ENCODE results near the gene ZNF521.

The ZNF521 gene

DNA sequence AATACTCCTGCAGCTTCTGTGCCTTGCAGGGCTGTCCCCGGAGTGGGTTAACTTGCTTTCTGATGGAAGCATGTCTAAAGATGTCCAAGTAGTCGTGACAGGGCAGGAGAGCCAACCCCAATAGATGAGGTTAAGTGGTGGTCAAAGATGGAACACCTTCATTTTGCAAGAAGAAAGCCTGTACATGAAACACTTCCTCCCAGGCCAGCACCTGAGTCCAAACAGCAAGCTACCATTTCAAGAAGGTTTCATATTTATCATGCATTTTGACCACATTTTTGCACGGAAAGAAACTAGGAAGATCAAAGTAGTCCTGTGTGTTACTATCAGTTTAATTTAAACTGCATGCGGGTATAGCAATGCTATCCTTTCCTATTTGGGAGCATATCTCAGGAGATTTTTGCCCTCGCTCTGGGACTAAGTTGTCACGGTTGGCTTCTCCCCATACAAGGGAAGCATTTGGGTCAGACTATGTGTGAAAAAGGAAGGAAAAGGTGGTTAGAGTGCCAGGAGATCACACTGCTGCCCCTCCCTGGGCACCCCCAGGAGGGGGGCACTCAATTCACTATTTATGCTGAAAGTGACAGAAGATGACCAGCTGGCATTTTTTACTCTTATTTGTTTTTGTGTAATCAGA, 187.6 kb downstream of the ZNF521 start:
- DNase-seq = no peak

DNA sequence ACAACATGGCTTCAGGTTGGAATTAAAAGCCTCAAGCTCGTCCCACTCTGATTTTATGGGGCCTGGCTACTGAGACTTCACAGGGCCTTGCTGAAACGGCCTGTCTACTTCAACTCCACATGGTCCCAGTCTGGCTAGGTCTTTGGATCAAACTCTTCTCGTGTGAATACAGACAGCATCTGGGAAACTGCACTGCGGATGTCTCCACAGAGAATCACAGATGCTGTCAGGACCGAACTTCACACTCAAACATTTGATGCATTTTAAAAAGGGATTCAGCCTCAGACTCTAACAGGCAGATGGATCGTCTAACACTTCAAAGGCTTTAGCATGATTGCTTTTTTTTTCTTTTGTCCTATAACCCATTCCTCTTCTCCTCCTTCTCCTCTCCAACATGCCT, 198.5 kb downstream of the ZNF521 start:
- DNase-seq = no peak

DNA sequence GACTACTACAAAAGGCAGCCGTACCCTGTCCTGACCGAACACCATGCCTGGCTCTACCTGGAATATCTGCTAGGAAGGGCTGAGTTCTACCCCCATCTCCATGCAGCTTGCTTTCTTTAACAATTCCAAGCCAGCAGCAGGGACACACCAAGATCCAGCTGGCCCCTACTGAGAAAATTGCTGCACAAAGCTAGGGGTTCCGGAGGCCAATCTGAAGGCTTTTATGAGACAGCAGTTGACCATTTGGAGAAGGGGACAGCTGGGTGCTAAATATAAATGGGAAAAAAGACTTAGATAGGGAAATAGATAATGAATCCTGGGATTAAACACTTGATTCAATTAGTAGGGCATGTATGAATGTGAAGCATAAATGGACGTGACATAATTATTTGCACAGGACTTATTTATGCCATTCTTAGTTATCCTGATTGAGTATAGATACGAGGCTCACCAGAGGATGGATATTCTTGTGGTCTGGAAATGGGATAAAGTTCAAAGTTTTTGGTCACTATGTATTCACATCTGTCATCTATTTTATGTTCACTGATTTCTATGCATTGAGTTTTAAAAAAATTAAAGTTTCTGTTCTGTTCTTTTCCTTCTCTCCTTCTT, 204.0 kb downstream of the ZNF521 start:
- DNase-seq = no peak

DNA sequence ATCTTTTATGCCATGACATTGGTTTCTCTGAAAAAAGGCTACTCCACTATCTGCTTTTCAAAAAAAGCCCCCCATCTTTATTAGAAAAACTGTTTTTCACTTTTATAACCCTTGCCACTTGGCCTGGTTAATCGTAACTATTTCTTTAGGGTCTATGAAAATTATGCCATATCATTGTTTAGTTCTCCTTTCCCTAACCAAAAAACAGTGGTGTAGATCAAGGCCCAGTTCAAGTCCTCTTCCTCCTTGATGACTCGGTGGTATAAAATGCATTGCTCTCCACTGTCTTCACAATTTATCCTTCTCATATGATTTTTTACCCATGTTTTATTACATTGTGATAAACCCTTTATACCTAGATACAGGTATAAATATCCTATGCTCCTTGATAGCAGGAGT, 205.5 kb downstream of the ZNF521 start:
- no peak for DNase-seq

DNA sequence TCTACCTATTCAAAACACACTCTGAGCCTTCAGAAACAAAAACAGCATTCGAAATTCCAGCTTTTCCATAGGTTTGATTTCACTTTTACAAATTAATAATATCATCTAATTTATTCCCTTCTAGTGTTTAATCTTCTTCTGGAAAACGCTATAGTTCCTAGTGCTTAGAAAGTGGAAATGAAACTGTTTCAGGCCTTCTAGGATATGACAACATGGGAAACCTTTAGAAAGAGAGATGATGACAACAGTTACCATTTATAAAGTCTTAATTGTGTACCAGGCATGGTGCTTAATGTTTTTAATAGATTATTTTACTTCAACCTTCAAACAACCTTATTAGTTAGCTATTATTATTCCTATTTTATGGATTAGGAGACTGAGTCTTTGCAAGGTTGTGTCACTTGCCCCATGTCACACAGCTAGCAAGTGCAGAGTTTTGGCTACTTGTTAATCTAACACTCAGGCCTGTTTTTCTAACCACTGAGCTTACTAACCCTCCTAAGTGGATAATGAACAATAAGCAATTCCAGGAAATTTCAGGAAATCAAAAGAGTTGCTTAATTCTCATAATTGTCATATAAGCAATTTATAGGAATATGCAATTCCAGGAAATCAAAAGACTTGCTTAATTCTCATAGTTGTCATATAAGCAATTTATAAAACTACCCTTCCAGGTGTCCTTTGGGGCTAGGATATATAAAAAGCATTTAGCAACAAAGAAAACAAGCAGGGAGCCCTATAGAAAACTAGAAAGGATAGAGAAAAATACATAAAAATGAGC, 206.0 kb downstream of the ZNF521 start:
- DNase-seq = no peak

DNA sequence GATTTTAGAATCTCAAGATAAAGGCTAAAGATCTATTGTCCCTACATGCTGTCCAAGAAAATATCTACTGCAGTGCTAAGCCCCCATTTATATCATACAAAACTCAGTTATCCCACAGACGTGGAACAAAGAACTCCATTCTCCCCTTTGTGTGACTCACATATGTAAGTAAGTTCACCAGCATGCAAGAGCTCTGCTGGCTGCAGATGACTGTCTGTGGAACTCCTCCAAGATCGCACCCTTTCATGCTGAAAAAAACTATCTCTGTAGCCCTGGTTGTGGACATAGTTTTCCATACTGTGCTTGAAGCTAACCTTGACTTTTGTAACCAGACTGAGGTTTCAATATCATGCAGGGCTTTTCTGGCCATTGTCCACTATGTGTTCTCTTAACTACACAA, 207.1 kb downstream of the ZNF521 start:
- DNase-seq = no peak

DNA sequence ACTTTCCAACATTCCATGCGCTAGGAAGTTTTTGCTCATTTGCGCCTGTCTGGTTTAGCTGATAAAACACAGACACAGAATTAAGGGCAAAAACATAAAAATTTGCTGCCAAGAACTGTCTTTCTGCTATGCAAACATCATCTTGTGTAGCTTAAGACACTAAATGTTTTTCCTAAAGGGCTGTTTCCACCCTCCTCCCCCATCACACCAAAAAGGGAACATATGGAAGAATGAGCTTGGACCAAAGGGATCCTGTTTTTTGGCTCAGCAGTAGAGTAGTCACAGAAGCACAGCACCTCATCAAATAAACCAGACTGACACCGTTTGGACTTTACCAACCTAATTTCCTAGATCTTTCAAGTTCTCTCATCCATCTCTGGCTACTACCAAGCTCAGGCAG, 210.1 kb downstream of the ZNF521 start:
- DNase-seq = no peak

DNA sequence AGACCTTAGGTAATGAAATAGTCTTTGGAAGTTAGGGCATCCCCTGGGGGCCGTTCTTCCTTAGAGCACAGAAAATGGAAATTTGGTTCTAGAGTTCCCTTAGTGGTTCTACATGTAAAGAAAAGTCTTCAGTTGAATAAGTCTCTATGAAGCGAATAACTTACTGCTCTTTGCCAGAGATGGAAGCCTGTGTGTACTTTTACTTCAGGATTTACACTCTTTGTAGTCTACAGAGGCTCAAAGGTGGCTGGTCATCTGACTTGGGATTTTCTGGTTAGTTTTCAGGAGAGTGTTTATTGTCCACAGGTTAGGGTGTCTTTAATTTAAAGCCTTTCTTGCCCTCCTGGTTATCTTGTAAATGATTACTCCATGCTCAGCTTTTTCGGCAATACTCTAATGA, 210.6 kb downstream of the ZNF521 start:
- no peak for DNase-seq

DNA sequence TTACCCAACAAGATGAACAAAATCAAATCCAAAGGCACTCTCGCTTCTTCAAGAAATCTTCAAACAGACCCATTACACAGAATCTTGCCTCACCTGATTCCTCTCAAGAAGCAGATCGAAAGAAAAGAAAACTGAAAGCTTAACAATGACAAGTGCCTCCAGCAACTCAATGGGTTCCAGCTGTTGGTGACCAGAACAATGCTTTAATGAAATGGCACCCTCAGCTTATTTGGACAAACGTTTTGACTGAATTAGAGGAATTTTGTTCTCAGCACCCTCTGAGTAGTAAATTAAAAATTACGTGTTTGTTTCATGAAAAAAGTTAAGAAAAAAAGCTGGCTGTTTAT, 211.0 kb downstream of the ZNF521 start:
- DNase-seq = no peak

DNA sequence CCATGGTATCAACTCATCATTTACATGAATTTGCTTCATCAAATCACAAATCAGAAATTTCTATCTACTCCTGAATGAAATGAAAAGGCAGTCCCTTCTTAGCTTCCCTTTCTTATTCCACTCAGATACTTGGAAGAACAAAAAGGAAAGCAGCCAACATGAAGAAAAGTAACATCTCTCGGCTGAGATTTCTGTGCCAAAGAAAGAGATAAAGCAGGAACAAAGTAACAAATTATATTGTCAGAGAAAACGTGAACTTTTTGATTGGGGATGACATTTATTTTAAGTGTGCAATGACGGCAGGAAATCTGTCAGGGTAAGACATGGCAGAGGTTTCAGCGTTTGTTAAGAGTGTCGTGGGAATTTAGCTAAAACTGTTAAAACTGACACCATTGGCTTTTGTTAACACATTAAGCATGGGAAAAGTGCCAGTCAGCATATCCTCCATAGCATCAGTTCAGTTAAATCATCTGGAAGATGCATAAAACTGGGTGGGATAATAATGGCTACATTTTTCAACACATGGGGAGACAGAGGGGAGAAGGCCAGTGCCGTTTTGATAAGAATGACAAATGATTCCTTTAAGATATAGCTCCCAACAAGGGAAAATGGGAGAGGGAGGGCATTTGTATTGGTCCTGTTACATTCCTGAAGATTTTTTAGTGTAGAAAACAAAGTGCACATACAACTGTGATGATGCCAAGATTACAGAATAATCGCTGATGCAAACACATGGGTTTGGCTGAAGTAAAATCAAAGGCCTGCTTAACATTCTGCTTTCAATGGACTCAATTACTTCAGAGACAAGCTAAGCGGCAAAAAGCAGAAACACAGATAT, 211.6 kb downstream of the ZNF521 start:
- DNase-seq = no peak

DNA sequence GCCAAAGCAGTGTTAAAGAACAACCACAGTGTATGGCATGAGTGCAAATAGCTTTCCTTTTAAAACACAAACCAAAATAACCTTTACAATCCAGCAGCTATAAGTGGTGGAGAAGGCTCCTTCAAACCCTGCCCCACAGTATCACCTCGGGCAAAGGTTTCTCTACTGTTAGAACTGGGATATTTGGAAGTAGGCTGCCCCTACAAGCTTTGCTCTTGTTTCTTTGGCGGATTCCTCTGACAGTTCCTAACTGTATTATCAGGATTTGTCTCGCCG, 214.8 kb downstream of the ZNF521 start:
- DNase-seq = no peak

DNA sequence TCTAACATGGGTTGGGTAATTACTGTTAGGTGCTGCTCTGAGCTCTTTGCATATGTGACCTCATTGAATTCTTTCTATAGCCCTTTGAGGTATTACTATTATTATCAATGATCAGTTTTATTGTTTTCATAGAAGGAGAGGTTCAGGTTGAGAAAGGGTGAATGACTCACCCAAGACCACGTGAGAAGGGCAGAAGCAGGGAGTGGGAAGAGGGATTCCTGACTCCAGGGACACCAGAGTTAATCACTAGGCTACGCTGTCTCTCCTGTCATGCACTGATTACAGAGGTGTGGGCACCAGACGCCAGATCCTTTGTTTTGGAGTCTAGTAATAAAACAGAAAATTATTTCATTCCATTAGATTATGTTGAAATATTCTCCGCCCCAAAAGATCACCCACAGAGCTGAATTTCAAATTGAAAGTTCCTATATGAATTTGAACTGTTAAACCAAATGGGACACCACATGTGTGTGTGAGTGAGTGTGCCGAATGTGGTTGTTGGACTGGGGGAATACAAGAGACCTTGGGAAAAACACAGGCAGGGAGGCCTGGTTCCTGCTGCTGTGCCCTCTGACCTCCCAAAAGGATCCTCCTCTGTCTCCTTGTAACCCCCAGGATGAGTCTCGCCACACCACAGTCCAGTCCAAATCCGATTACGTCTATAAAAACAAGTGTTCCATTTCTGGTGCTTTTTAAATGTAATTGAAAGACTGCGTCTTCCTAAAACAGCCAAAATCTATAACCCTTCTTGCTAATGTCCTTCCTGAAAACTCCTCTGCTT, 215.4 kb downstream of the ZNF521 start:
- no peak for DNase-seq

DNA sequence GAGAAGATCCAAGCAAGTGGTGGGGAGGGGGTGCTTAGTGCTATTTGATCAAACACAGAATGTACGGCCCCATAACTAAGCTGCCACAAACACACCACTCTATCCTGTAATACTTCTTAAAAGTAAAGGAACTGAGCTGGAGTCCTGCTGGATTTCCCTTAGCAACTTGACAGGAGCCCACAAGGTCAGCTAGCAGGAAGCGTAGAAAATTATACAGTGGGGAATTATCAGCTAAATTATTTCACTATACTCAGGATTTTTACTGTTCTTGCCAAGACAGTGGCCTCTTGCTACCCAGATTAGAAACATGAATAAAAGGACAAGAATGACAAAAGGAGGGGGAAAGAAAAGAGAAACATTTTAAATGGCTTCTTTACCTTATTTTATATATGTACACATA, 217.1 kb downstream of the ZNF521 start:
- DNase-seq = no peak

DNA sequence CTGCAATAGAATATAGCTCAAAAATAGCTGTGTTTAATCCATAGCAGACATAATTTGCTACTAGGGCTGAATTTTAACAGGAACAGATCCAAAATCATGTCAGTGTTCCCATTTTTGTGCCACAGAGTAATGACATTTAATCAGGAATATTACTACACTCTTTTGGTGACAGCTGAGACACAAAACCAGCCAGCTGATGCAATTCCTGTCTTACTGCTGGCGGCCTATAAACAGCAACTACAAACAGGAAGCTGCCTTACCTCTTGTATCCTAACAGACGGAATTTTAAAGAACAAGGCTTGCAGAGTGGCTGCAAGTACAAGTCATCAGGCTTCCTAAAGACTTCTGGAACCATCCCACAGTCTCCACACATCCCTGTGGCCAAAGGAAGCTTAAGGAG, 218.1 kb downstream of the ZNF521 start:
- DNase-seq = no peak

DNA sequence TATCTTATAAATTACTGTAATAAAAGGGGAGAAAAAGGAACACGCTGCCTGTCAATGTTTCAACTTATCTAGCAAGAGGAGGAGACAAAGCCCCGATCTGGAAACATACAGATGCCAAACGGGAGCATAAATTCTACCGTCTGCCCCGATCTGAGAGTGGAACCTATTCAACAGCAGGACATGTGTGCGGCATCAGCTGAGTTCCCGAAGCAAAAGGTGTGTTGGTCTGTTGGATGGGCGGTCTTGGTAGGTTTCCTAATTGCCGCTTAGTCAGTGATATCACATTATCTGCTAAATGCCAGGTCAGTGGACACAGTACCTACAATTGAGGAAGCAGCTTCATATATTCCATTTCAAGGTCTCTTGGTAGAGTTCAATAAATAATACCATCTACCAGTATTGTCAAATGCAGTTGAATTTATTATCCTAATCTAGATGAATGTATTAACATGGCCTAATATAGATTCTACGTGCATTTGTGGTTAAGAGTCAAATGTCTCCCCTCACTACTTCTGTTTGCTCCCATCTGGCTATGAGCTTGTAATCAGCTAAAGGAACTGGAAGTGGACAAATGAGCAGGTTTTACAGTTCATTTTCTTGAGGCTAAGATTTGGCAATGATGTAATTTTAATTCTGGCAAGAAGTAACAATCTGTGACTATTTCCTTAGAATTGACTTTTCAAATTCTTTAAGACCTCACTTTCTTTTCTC, 219.0 kb downstream of the ZNF521 start:
- no peak for DNase-seq

DNA sequence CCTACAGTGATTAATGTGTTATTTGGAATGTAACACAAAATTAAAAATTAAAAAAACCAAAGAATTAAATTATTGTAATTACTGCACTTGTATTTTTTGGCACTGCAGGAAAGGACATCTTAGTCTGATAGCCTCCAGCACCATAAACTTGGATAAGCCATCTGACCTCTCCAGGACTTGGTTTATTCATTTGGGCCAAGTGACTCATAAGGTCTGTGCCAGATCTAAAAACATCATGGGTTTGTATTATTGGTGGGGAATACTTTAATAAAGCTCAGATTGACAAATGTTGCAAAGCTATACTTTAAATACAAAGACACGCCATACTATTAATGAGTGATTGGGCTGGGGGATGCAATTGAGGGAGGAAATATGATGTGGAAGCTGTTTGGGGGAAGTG, 225.2 kb downstream of the ZNF521 start:
- DNase-seq = no peak

DNA sequence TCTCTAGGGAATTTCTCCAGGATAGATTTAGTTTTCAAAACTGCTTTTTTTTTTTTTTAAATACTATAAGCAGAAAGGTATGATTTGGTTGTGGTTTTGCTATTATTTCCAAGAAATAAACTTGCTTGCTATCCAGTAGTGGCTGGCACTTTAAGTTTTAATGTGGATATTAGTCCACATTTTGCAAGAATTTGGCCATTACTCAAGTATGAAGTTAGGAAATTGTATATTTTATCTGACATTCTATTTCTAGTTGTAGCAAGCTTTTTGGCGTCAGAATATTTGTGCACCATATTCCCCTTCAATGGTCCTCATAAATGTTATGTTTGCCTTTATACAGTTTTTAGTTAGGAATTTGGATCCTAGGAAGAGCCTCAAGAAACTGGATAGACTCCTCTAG, 226.3 kb downstream of the ZNF521 start:
- DNase-seq = no peak

DNA sequence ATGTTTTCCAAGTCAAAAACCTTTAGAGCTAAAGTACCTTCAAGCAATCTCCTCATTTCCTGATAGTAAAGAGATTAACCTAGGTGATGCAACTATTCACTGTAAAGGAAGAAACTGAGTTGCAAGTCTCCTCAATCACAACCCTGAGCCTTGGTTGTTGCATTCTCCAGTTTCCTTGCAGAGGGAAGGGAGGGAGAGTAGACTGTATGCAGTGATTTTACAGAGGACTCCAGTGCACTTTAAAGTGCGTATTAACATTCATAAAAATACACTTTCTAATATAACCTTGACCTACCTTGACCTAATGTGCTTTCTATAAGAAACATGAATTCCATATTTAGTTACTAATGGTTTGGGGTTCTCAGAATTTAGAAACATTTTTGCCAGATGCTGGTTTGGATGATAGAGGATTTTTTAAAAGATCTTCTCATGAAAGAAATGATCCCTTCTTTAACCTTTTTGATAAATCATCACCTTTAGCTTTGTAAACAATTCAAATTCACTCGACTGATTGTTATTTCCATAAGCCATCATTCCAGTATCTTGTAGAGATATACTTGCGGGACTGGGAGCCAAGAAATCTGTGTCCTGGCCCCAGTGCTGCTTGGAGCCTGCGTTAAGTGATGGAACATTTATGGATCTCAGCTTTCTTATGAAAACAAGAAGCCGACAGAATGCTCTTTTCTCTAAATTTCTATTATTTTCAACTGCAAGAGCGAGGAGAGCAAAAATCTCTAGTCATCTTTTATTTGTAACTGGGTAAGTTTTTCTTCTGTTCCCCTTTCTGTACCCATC, 228.3 kb downstream of the ZNF521 start:
- DNase-seq = no peak

DNA sequence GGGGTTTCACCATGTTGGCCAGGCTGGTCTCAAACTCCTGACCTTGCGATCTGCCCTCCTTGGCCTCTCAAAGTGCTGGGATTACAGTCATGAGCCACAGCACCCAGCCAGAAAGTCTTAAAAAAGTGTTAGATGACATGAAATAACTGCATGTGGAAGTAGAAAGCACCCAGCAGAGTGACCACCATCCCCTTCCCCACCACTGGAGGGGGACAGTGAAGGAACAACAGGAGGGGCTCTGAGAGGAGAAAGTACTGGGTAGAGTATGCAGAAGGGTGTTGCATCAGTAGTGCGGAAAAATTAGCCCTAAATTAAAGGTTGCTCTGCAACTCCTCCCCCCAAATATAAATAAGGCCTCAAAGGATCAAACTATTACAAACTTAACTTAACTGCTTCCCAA, 230.5 kb downstream of the ZNF521 start:
- DNase-seq = no peak

DNA sequence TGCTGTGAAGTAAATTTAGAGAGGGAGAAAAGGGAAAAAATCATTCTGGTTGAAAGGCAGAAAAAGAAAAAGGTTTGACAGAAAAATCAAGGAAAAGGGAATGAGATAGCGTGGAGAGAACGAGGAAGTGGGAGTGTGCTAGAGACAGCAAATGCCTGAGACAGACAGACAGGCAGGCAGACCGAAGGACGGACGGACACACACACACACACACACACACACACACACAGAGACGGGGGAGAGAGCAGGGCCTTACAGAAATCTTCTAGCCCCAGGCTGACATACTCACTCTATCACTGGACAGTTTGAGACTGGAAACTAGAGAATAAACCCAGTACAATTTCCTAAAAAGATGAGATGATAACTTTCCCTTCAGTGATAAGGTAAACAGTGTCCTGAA, 238.4 kb downstream of the ZNF521 start:
- no peak for DNase-seq

DNA sequence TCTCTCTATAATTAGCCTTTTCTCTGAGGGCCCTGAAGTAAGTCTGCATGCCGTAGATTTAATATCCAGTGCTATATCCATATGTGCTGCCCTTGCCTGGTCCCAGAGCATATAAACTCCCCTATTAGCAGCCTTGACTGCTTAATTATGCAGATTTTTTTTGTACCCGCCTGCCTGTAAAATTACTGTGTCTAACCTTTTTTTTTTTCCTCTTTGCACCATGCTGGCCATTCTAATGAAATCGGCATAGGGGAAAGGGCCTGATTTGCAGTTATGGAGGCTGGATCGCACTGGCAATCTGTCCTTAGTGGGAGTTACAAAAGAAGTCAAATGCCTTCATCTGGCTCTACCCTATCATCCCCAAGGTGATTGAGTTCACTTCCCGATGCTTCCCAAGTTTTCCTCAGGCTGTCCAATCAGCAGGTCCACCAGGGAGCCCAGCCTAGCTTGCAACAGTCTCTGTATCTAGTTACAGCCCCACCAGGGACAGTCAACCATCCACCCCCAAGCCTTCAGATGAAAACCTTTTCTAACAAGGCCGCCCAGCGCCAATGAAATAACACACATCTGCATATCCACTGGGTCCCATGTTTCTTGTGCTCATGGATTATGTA, 239.0 kb downstream of the ZNF521 start:
- DNase-seq = no peak

Data from NCI-H2029 (cell line).